Activated CD8-positive, alpha-beta T cell treated with anti-CD3 and anti-CD28 coated beads, Interleukin-2, amount 10 ng/mL, durations not matched to agents 7 days and 5 days (primary cell): ENCODE measurements around the gene EIF2B2. TPM values are rescaled to one million over a fixed set of nuclear protein-coding genes. Genes with fewer than 3 reads are reported as not detected.

Experiments used
- ATAC-seq: fragments of 150-1000 bp; cut with Tn5 transposase; one replicate; pipeline ENCODE4 v1.10.0; 2021; ENCODE audit warnings: moderate library complexity
- CTCF ChIA-PET: fragments of 350-600 bp; sonication (Branson Sonifier 250); formaldehyde crosslinking; loops from one replicate; lab custom pipeline; 2021; ENCODE audit warnings: antibody characterized with exemption; lab: Charles Lee
- POLR2A ChIA-PET: fragments of 350-600 bp; sonication (Branson Sonifier 250); formaldehyde crosslinking; loops from one replicate; lab custom pipeline; 2021; ENCODE audit warnings: antibody characterized with exemption; lab: Charles Lee
- DNase-seq: peaks from one replicate; pipeline ENCODE4 v3.0.0-alpha.2; 2020
- H3K27ac Mint-ChIP-seq: one replicate; pipeline ENCODE4 v1.8.0; 2021; ENCODE audit warnings: mild to moderate bottlenecking, mixed read lengths
- H3K27me3 Mint-ChIP-seq: one replicate; pipeline ENCODE4 v1.8.0; 2021; ENCODE audit warnings: low read depth, mixed read lengths
- H3K36me3 Mint-ChIP-seq: one replicate; pipeline ENCODE4 v1.8.0; 2021; ENCODE audit warnings: low read depth, mixed read lengths
- H3K4me1 Mint-ChIP-seq: one replicate; pipeline ENCODE4 v1.8.0; 2021; ENCODE audit warnings: low read depth, mixed read lengths
- H3K4me3 Mint-ChIP-seq: one replicate; pipeline ENCODE4 v1.8.0; 2021; ENCODE audit warnings: mild to moderate bottlenecking, mixed read lengths
- H3K9me3 Mint-ChIP-seq: one replicate; pipeline ENCODE4 v1.8.0; 2022; ENCODE audit warnings: mixed read lengths; ENCODE audit not compliant: insufficient read depth
- total RNA-seq, 2 experiments: library from RNA; stranded (reverse); gene quantifications; one replicate each; pipeline ENCODE4 v1.2.3, GENCODE V29; 2021

Gene EIF2B2
- total RNA-seq = 10 to 100 TPM; 49.1 to 51.0 TPM

GRCh38 chr14:75002392-75003249, at the start of gene EIF2B2:
EIF2B2 (plus strand) TSS chr14:75002921; CDS start chr14:75002991, 70 bp downstream.
- ChIA-PET CTCF (interaction anchor here (0.6 to 2.4 kb wide), 7 partner anchors 10 to 141 kb away, joined by 4 to 16 read pairs (median 7); no protein-coding TSS in a partner anchor), POLR2A (interaction anchor here (0.6 to 2.5 kb wide), 6 partner anchors 9 to 61 kb away, joined by 3 to 14 read pairs (median 5); partner anchors contain the start of gene ACYP1)
- H3K36me3 Mint-ChIP-seq = peaks cover 46% of the 10 kb centered on the region
- peak within 1 kb of the TSS; percentile 94 for H3K27ac Mint-ChIP-seq
- DNase-seq (peak; percentile 100), ATAC-seq (peak; percentile 98)
- H3K9me3 Mint-ChIP-seq = peaks cover 5% of the 10 kb centered on the region
- no peaks in the 10 kb centered on the region for H3K27me3 Mint-ChIP-seq
- H3K4me3 Mint-ChIP-seq = peak within 1 kb of the TSS; percentile 91
- H3K4me1 Mint-ChIP-seq = peaks cover 35% of the 10 kb centered on the region

GRCh38 chr14:74953686-74954085, 49.0 kb upstream of the EIF2B2 start:
- POLR2A ChIA-PET = no interaction called here
- H3K4me1 Mint-ChIP-seq = peaks cover 8% of the 10 kb centered on the region
- DNase-seq (no peak), ATAC-seq (no peak)
- H3K27ac Mint-ChIP-seq = no peak overlapping the region
- H3K9me3 Mint-ChIP-seq = no peaks in the 10 kb centered on the region
- peaks cover 12% of the 10 kb centered on the region for H3K27me3 Mint-ChIP-seq
- no peak overlapping the region for H3K4me3 Mint-ChIP-seq
- no peaks in the 10 kb centered on the region for H3K36me3 Mint-ChIP-seq
- CTCF ChIA-PET = interaction anchor here (0.8 to 2.9 kb wide), 4 partner anchors 9 to 135 kb away, joined by 4 to 18 read pairs (median 10); no protein-coding TSS in a partner anchor

- Mint-ChIP-seq H3K4me1 (peaks cover 8% of the 10 kb centered on the region), H3K36me3 (no peaks in the 10 kb centered on the region), H3K27me3 (peaks cover 12% of the 10 kb centered on the region), H3K4me3 (no peak overlapping the region), H3K27ac (no peak overlapping the region), H3K9me3 (no peaks in the 10 kb centered on the region)
- ChIA-PET CTCF (interaction anchor here (0.8 to 2.9 kb wide), 4 partner anchors 9 to 134 kb away, joined by 4 to 18 read pairs (median 10); no protein-coding TSS in a partner anchor), POLR2A (no interaction called here)
- no peak for DNase-seq
- ATAC-seq = no peak
These were observed 48.3 kb upstream of the EIF2B2 start for GRCh38 chr14:74954232-74954946.

- ATAC-seq (no peak), DNase-seq (no peak)
- ChIA-PET CTCF (interaction anchor here (0.7 to 2.9 kb wide), 3 partner anchors 10 to 133 kb away, joined by 3 to 18 read pairs (median 10); no protein-coding TSS in a partner anchor), POLR2A (no interaction called here)
- peak overlapping the region; percentile 31 for H3K4me3 Mint-ChIP-seq
- peaks cover 12% of the 10 kb centered on the region for H3K27me3 Mint-ChIP-seq
- no peaks in the 10 kb centered on the region for H3K9me3 Mint-ChIP-seq
- peaks cover 8% of the 10 kb centered on the region for H3K4me1 Mint-ChIP-seq
- no peaks in the 10 kb centered on the region for H3K36me3 Mint-ChIP-seq
- H3K27ac Mint-ChIP-seq = no peak overlapping the region
These were observed 47.8 kb upstream of the EIF2B2 start for GRCh38 chr14:74954947-74955228.

- Mint-ChIP-seq H3K4me3 (peak within 1 kb of the TSS; percentile 38), H3K36me3 (no peaks in the 10 kb centered on the region), H3K27me3 (peaks cover 12% of the 10 kb centered on the region), H3K27ac (no peak within 1 kb of the TSS), H3K9me3 (no peaks in the 10 kb centered on the region), H3K4me1 (peaks cover 8% of the 10 kb centered on the region)
- ChIA-PET CTCF (interaction anchor here (0.7 to 2.9 kb wide), 3 partner anchors 10 to 133 kb away, joined by 3 to 18 read pairs (median 10); no protein-coding TSS in a partner anchor), POLR2A (interaction anchor here (0.7 kb wide), 1 partner anchor 16 kb away, joined by 3 read pairs; no protein-coding TSS in a partner anchor)
- ATAC-seq (peak; percentile 76), DNase-seq (peak; percentile 40)
These were observed 47.3 kb upstream of the EIF2B2 start, which contains the start of gene PGF for GRCh38 chr14:74955229-74956026. PGF (minus strand) TSS chr14:74955597; CDS start chr14:74955242, 355 bp downstream.

- H3K27ac Mint-ChIP-seq = no peak overlapping the region
- H3K9me3 Mint-ChIP-seq = no peaks in the 10 kb centered on the region
- CTCF ChIA-PET = interaction anchor here (2.9 kb wide), 1 partner anchor 95 kb away, joined by 10 read pairs; no protein-coding TSS in a partner anchor
- ATAC-seq (no peak), DNase-seq (no peak)
- H3K27me3 Mint-ChIP-seq = peaks cover 12% of the 10 kb centered on the region
- no peaks in the 10 kb centered on the region for H3K36me3 Mint-ChIP-seq
- H3K4me3 Mint-ChIP-seq = peak overlapping the region; percentile 38
- H3K4me1 Mint-ChIP-seq = peaks cover 8% of the 10 kb centered on the region
- POLR2A ChIA-PET = interaction anchor here (0.7 kb wide), 1 partner anchor 17 kb away, joined by 3 read pairs; no protein-coding TSS in a partner anchor
These were observed 46.8 kb upstream of the EIF2B2 start for GRCh38 chr14:74956027-74956279.

- no peaks in the 10 kb centered on the region for H3K9me3 Mint-ChIP-seq
- POLR2A ChIA-PET = interaction anchor here (1.0 kb wide), 1 partner anchor 80 kb away, joined by 3 read pairs; the partner anchor contains the start of gene PROX2
- ATAC-seq (no peak), DNase-seq (no peak)
- H3K4me3 Mint-ChIP-seq = no peak overlapping the region
- H3K27me3 Mint-ChIP-seq = peaks cover 12% of the 10 kb centered on the region
- H3K27ac Mint-ChIP-seq = no peak overlapping the region
- no peaks in the 10 kb centered on the region for H3K36me3 Mint-ChIP-seq
- CTCF ChIA-PET = interaction anchor here (1.4 kb wide), 1 partner anchor 9 kb away, joined by 5 read pairs; no protein-coding TSS in a partner anchor
- H3K4me1 Mint-ChIP-seq = peaks cover 8% of the 10 kb centered on the region
These were observed 46.2 kb upstream of the EIF2B2 start for GRCh38 chr14:74956280-74957072.

GRCh38 chr14:74959596-74960180, 43.0 kb upstream of the EIF2B2 start:
- ChIA-PET POLR2A (no interaction called here), CTCF (interaction anchor here (1.0 to 1.8 kb wide), 3 partner anchors 12 to 128 kb away, joined by 3 to 6 read pairs (median 4); no protein-coding TSS in a partner anchor)
- no peaks in the 10 kb centered on the region for H3K9me3 Mint-ChIP-seq
- peaks cover 24% of the 10 kb centered on the region for H3K4me1 Mint-ChIP-seq
- no peak overlapping the region for H3K27ac Mint-ChIP-seq
- ATAC-seq (no peak), DNase-seq (no peak)
- no peaks in the 10 kb centered on the region for H3K36me3 Mint-ChIP-seq
- H3K27me3 Mint-ChIP-seq = peaks cover 20% of the 10 kb centered on the region
- no peak overlapping the region for H3K4me3 Mint-ChIP-seq

- POLR2A ChIA-PET = no interaction called here
These were observed 42.0 kb upstream of the EIF2B2 start for GRCh38 chr14:74960736-74961135.

More at GRCh38 chr14:74960736-74961135, 42.0 kb upstream of the EIF2B2 start:
- CTCF ChIA-PET = interaction anchor here (2.2 to 2.6 kb wide), 4 partner anchors 13 to 128 kb away, joined by 6 to 12 read pairs (median 8); no protein-coding TSS in a partner anchor
- no peaks in the 10 kb centered on the region for H3K36me3 Mint-ChIP-seq
- DNase-seq = no peak
- no peak overlapping the region for H3K27ac Mint-ChIP-seq
- peaks cover 22% of the 10 kb centered on the region for H3K4me1 Mint-ChIP-seq
- no peaks in the 10 kb centered on the region for H3K9me3 Mint-ChIP-seq
- ATAC-seq = no peak
- peaks cover 22% of the 10 kb centered on the region for H3K27me3 Mint-ChIP-seq
- no peak overlapping the region for H3K4me3 Mint-ChIP-seq
